MM.1S (cell line): Measurements from ENCODE around the gene DLEC1.

Source experiments
- DNase-seq: peaks from one replicate; pipeline ENCODE4 v3.0.0-alpha.2; 2015
- H2AFZ ChIP-seq: fragments of 300-600 bp; sonication (generic); 2 replicates; pipeline ENCODE4 v1.6.0; 2016; ENCODE audit warnings: antibody characterized with exemption, low read length
- H3F3A ChIP-seq: fragments of 300-600 bp; sonication (generic); 2 replicates; pipeline ENCODE4 v1.6.1; 2016; ENCODE audit warnings: mild to moderate bottlenecking, antibody characterized with exemption, low read length, moderate library complexity, mixed read lengths; ENCODE audit not compliant: insufficient read depth
- H3K27ac ChIP-seq: fragments of 300-600 bp; sonication (generic); 2 replicates; pipeline ENCODE4 v1.5.1; 2016; ENCODE audit warnings: mild to moderate bottlenecking, low read length
- H3K27me3 ChIP-seq: fragments of 300-600 bp; sonication (generic); replicated peaks from 2 replicates; pipeline ENCODE4 v1.6.0; 2016; ENCODE audit warnings: low read length; ENCODE audit not compliant: insufficient read depth
- H3K36me3 ChIP-seq: fragments of 300-600 bp; sonication (generic); replicated peaks from 2 replicates; pipeline ENCODE4 v1.6.1; 2016; ENCODE audit warnings: mild to moderate bottlenecking, low read length, mixed read lengths; ENCODE audit not compliant: insufficient read depth
- H3K4me1 ChIP-seq: fragments of 300-600 bp; sonication (generic); 2 replicates; pipeline ENCODE4 v1.6.1; 2016; ENCODE audit warnings: low read length, mixed read lengths
- H3K4me2 ChIP-seq: fragments of 300-600 bp; sonication (generic); 2 replicates; pipeline ENCODE4 v1.6.0; 2016; ENCODE audit warnings: low read depth, low read length
- H3K4me3 ChIP-seq: fragments of 300-600 bp; sonication (generic); 2 replicates; pipeline ENCODE4 v1.5.1; 2016; ENCODE audit warnings: low read length, mixed read lengths
- H3K79me2 ChIP-seq: fragments of 300-600 bp; sonication (generic); 2 replicates; pipeline ENCODE4 v1.6.1; 2016; ENCODE audit warnings: mixed run types, low read length, mixed read lengths
- H3K9ac ChIP-seq: fragments of 300-600 bp; sonication (generic); 2 replicates; pipeline ENCODE4 v1.6.1; 2016; ENCODE audit warnings: low read length, mixed read lengths
- H3K9me2 ChIP-seq: fragments of 300-600 bp; sonication (generic); replicated peaks from 2 replicates; pipeline ENCODE4 v1.6.1; 2016; ENCODE audit warnings: mild to moderate bottlenecking, low read length, mixed read lengths; ENCODE audit not compliant: insufficient read depth
- H3K9me3 ChIP-seq: fragments of 300-600 bp; sonication (generic); replicated peaks from 2 replicates; pipeline ENCODE4 v1.6.1; 2016; ENCODE audit warnings: mild to moderate bottlenecking, low read length, mixed read lengths; ENCODE audit not compliant: insufficient read depth
- H4K20me1 ChIP-seq: fragments of 300-600 bp; sonication (generic); 2 replicates; pipeline ENCODE4 v1.6.1; 2016; ENCODE audit warnings: mild to moderate bottlenecking, low read length, moderate library complexity, mixed read lengths; ENCODE audit not compliant: insufficient read depth
- CTCF ChIP-seq: fragments of 300-600 bp; sonication (generic); IDR thresholded peaks from 2 replicates; pipeline ENCODE4 v1.5.1; 2016; ENCODE audit warnings: antibody characterized with exemption, low read length, mixed read lengths
- EZH2 ChIP-seq: fragments of 300-600 bp; sonication (generic); optimal IDR thresholded peaks from 2 replicates; pipeline ENCODE3; 2017; ENCODE audit warnings: low read depth, mild to moderate bottlenecking, antibody characterized with exemption, low read length, mixed read lengths
- EZH2phosphoT487 ChIP-seq: fragments of 300-600 bp; sonication (generic); IDR thresholded peaks from 2 replicates; pipeline ENCODE4 v1.6.1; 2018; ENCODE audit warnings: antibody characterized with exemption, low read length

DLEC1 gene

GRCh38 chr3:38121832-38122461 lies 82.9 kb downstream of the DLEC1 start:
- no peaks in the 10 kb centered on the region for H3K27me3 ChIP-seq
- no peak overlapping the region for H3K4me2 ChIP-seq
- H3K79me2 ChIP-seq: no peaks in the 10 kb centered on the region
- H3K9me2 ChIP-seq: no peaks in the 10 kb centered on the region
- DNase-seq: no peak
- no peaks in the 10 kb centered on the region for H3K9me3 ChIP-seq
- TF ChIP-seq EZH2phosphoT487 (no peak), CTCF (no peak), EZH2 (no peak)
- no peak overlapping the region for H2AFZ ChIP-seq
- H4K20me1 ChIP-seq: no peaks in the 10 kb centered on the region
- H3K36me3 ChIP-seq: no peaks in the 10 kb centered on the region
- H3K4me1 ChIP-seq: no peaks in the 10 kb centered on the region
- H3K4me3 ChIP-seq: no peak overlapping the region
- no peak overlapping the region for H3K9ac ChIP-seq
- H3K27ac ChIP-seq: no peak overlapping the region
- H3F3A ChIP-seq: no peaks in the 10 kb centered on the region

- H3K27me3 ChIP-seq: no peaks in the 10 kb centered on the region
- H3K27ac ChIP-seq: no peak overlapping the region
- H3F3A ChIP-seq: no peaks in the 10 kb centered on the region
- no peaks in the 10 kb centered on the region for H3K9me3 ChIP-seq
- TF ChIP-seq EZH2phosphoT487: no peak
- TF ChIP-seq CTCF: no peak
- TF ChIP-seq EZH2: no peak
- H3K4me2 ChIP-seq: no peak overlapping the region
- H3K4me1 ChIP-seq: no peaks in the 10 kb centered on the region
- H4K20me1 ChIP-seq: no peaks in the 10 kb centered on the region
- no peak overlapping the region for H3K9ac ChIP-seq
- no peak overlapping the region for H3K4me3 ChIP-seq
- no peaks in the 10 kb centered on the region for H3K36me3 ChIP-seq
- H2AFZ ChIP-seq: no peak overlapping the region
- DNase-seq: no peak
- H3K79me2 ChIP-seq: no peaks in the 10 kb centered on the region
- H3K9me2 ChIP-seq: no peaks in the 10 kb centered on the region
Measured at GRCh38 chr3:38122712-38123290, 83.8 kb downstream of the DLEC1 start.

GRCh38 chr3:38124324-38125122 lies 85.5 kb downstream of the DLEC1 start:
- DNase-seq: no peak
- no peaks in the 10 kb centered on the region for H3K4me1 ChIP-seq
- no peaks in the 10 kb centered on the region for H3K79me2 ChIP-seq
- H3K9me3 ChIP-seq: no peaks in the 10 kb centered on the region
- no peaks in the 10 kb centered on the region for H4K20me1 ChIP-seq
- no peaks in the 10 kb centered on the region for H3K36me3 ChIP-seq
- TF ChIP-seq CTCF (no peak), EZH2phosphoT487 (no peak), EZH2 (no peak)
- no peak overlapping the region for H3K4me2 ChIP-seq
- no peak overlapping the region for H3K27ac ChIP-seq
- H3K9me2 ChIP-seq: no peaks in the 10 kb centered on the region
- H2AFZ ChIP-seq: no peak overlapping the region
- no peak overlapping the region for H3K9ac ChIP-seq
- no peaks in the 10 kb centered on the region for H3F3A ChIP-seq
- H3K4me3 ChIP-seq: no peak overlapping the region
- H3K27me3 ChIP-seq: no peaks in the 10 kb centered on the region
